VCaP (cell line): ENCODE measurements around the gene NMUR2.

Experiments used
- H3K27ac ChIP-seq: fragments of 450-650 bp; 2 replicates; pipeline ENCODE4 v1.5.1; 2017
- CTCF ChIP-seq: fragments of 450-650 bp; conservative IDR thresholded peaks from 2 replicates; pipeline ENCODE4 v1.5.1; 2017; ENCODE audit warnings: mild to moderate bottlenecking, moderate library complexity

Gene NMUR2

GRCh38 chr5:152393441-152393840 lies 11.6 kb downstream of the NMUR2 start:
- TF ChIP-seq CTCF, result no peak
- H3K27ac ChIP-seq, result no peak overlapping the region

DNA sequence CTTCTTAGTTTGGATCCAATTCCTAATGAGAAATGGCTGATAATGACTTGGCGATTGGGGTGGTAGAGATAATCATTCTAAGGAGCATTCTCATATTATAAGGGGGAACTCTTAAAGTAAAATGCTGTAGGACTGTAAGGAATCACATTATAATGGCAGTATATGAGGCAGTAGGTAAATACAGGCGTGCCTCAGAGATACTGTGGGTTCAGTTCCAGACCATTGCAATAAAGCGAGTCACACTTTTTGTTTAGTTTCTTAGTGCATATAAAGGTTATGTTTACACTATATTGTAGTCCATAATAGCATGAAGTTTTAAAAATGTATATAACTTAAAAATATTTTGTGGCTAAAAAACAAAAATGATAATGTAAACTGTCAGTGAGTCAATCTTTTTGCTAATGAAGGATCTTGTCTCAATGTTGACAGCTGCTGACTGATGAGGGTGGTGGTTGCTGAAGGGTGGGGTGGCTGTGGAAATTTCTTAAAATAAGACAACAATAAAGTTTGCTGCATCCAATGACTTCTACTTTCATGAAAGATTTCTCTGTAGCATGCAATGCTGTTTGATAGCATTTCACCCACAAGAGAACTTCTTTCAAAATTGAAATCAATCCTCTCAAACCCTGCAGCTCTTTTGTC lies 15.8 kb downstream of the NMUR2 start:
- no peak overlapping the region for H3K27ac ChIP-seq
- TF ChIP-seq CTCF, result no peak

- H3K27ac ChIP-seq, result no peak overlapping the region
- no peak for TF ChIP-seq CTCF
Observed at GRCh38 chr5:152388610-152389009, 16.5 kb downstream of the NMUR2 start.

DNA sequence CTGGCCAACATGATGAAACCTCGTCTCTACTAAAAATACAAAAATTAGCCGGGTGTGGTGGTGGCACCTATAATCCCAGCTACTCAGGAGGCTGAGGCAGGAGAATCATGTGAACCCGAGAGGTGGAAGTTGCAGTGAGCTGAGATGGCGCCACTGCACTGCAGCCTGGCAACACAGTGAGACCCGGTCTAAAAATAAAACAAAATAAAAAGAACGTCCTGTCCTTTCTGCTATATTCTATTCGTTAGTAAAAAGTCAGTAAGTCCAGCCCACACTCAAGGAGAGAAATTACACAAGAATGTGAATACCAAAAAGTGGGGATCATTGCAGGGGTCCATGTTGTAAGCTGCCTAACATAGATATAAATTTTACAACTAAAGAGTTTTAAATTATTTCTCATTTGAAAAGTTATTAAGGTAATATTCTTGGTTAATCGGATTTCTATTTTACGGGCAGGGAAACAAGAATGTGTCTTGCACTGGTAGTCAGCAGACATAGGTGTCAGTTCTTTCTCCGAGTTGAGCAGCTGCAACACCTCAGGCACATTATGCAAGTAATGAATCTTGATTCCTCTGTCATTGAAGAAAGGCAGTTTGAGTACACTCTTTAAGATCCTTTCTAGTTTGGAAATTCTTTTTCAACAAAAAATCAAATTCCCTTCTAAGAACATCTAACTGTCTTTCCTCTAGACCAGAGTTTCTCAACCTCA lies 24.5 kb downstream of the NMUR2 start:
- no peak overlapping the region for H3K27ac ChIP-seq
- no peak for TF ChIP-seq CTCF

DNA sequence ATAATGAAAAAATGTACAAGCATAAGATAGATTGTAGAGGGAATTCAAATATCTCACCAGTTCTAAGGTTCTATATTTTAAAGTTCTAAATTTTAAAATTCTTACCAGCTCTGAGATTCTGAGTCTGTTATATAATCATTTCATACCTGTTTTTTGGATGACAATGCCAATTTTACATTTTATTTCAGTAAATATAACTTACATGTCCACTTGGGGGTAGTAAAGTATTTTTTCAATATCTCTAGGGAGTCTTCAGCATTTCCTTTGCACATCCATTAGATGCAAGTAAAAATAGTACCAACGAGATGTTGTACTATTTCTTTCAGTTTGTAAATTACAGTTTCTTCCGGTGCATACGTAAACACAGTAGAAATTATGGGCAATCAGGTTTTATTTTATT lies 25.7 kb downstream of the NMUR2 start:
- no peak overlapping the region for H3K27ac ChIP-seq
- TF ChIP-seq CTCF, result no peak; the same call in 1 of the 2 replicates

DNA sequence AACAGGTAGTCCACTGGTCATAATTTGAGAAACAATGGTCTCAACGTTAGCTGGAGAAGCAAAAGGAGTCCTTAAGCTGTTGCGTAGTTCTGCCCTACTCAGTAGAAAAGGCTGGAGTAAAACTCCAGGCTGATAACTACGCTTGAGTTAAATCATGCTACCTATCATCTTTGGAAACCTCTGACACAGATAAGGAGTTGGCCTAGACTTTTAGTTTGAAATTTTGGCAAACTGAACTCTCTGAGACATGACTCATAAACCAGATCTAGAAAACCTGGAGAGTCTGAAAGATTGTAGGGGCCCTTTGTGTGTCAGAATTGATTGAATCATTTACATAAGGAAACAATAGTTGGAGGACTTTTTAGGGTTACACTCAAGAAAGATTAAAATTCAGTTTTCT lies 26.3 kb downstream of the NMUR2 start:
- no peak for TF ChIP-seq CTCF
- no peak overlapping the region for H3K27ac ChIP-seq

GRCh38 chr5:152376886-152377285 lies 28.2 kb downstream of the NMUR2 start:
- TF ChIP-seq CTCF, result no peak
- no peak overlapping the region for H3K27ac ChIP-seq
